ENCODE measurements around the gene COL9A3.

DNA sequence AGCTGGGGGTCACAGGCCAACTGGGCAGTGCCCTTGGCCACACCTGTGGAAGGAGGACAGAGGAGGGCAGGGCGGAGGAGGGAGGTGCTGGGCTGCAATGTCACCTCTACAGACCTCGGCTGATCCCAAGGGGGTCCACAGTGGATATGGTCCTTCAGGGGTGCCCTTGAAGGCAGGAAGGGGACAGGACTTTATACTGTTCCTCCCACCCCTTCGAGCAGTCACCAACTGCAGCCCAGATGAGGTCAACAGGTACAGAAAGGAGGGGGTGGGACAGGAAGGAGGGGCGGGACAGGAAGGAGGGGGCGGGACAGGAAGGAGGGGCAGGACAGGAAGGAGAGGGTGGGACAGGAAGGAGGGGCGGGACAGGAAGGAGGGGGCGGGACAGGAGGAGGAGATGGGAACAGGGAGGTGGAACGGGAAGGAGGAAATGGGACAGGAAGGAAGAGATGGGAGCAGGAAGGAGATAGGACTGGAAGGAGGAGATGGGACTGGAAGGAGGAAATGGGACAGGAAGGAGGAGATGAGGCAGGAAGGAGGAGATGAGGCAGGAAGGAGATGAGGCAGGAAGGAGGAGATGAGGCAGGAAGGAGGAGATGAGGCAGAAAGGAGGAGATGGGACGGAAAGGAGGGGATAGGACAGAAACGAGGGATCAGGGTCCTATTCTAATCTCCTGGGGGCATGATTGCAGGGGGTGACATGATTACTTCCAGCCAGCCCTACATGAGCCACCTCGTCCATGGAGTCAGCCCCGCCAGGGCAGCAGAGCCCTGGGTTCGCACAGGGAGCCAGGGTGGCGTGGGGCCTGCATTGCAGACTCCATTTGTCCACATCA lies 39.9 kb upstream of the COL9A3 start:
- TF ChIP-seq, protein P1, sequence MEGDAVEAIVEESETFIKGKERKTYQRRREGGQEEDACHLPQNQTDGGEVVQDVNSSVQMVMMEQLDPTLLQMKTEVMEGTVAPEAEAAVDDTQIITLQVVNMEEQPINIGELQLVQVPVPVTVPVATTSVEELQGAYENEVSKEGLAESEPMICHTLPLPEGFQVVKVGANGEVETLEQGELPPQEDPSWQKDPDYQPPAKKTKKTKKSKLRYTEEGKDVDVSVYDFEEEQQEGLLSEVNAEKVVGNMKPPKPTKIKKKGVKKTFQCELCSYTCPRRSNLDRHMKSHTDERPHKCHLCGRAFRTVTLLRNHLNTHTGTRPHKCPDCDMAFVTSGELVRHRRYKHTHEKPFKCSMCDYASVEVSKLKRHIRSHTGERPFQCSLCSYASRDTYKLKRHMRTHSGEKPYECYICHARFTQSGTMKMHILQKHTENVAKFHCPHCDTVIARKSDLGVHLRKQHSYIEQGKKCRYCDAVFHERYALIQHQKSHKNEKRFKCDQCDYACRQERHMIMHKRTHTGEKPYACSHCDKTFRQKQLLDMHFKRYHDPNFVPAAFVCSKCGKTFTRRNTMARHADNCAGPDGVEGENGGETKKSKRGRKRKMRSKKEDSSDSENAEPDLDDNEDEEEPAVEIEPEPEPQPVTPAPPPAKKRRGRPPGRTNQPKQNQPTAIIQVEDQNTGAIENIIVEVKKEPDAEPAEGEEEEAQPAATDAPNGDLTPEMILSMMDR (IDR thresholded peaks at IDR 0.05): no peak
- no peak for TF ChIP-seq POLR2A (IDR thresholded peaks at IDR 0.05)

All from transverse colon (tissue), 3 donors.